NCI-H524 treated with DMSO at 0.1 percent for 48 hours (cell line): ENCODE data around the gene KRTAP19-2.
"Not testable (repeated sequence)": the region's sequence is repeated elsewhere in the genome, so short reads cannot be mapped to it uniquely, and the experiment has no call there.

ENCODE experiments used
- DNase-seq: peaks from one replicate; lab custom pipeline; 2025; lab: John Stamatoyannopoulos, UW

Gene KRTAP19-2, protein sequence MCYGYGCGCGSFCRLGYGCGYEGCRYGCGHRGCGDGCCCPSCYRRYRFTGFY

GRCh38 chr21:30487336-30487735, at the start of gene KRTAP19-2:
KRTAP19-2 (minus strand) TSS chr21:30487436; CDS start chr21:30487348, 88 bp downstream.
- no peak for DNase-seq

DNA sequence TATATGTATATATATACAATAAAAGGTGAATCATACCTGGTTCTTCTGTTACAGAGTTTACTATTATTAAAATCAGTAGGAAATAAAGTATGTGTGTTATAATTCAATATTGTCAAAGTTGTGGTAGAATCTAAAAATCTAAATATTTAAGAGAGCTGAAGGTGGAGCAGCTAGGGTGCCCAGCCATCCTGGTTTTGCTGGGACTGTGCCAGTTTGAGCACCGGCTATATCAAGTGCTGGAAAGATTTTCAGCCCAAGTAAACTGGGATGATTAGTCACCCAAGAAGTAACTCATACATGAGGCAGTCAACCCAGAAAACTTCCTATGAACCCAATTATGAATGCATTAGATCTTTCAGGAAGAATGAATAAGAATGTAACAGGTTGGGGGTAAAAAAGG, 31.6 kb upstream of the KRTAP19-2 start:
- DNase-seq: no peak

- no peak for DNase-seq
Measured at GRCh38 chr21:30515681-30516080, 28.4 kb upstream of the KRTAP19-2 start.

GRCh38 chr21:30505621-30506205, 18.5 kb upstream of the KRTAP19-2 start:
- DNase-seq: not testable (repeated sequence)

DNA sequence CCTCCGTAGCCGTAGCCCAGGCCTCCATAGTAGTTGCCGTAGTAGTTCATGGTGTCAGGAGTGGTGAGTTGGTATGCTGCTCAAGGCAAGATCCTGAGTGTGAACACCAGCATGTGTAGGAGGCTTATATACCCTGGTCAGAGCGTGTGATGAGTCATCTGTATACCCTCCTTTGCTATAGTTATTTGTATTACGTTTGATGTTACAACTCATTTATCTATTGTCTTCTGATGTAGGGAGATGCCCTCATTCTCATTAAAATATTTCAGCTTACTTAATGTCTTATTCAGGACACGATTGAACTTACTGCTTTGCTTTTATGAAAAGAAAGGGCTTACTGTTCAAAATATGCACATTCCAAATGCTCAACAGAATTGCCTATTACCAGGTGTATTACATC, 14.8 kb upstream of the KRTAP19-2 start, which contains the start of gene KRTAP19-5:
TSS of gene KRTAP19-5 (minus strand) at position 101 of the 400 bp plus-strand sequence. CDS start at position 50, 51 bp downstream.
- no peak for DNase-seq

GRCh38 chr21:30497065-30497464, 9.8 kb upstream of the KRTAP19-2 start, which contains the start of gene KRTAP19-4:
KRTAP19-4 (minus strand) TSS chr21:30497165; CDS start chr21:30497110, 55 bp downstream.
- no peak for DNase-seq

- no peak for DNase-seq
Measured at GRCh38 chr21:30491963-30492428, 4.8 kb upstream of the KRTAP19-2 start, which contains the start of gene KRTAP19-3. KRTAP19-3 (minus strand) TSS chr21:30492013; CDS start chr21:30491957, 56 bp downstream.

DNA sequence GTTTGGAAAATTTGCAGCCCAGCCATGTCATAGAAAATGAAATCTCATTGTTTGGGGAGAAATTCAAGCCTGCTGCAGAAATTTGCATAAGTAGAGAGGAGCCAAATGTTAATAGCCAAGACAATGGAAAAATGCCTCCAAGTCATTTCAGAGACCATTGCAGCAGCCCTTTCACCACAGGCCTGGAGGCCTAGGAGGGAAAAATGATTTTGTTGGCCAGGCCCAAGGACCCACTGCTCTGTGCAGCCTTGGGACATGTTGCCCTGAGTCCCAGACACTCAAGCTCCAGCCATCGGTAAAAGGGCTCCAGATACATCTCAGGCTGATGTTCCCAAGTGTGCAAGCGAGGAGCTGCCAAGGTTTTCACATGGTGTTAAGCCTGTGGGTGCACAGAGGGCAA, 1.1 kb downstream of the KRTAP19-2 start:
- DNase-seq: no peak

DNA sequence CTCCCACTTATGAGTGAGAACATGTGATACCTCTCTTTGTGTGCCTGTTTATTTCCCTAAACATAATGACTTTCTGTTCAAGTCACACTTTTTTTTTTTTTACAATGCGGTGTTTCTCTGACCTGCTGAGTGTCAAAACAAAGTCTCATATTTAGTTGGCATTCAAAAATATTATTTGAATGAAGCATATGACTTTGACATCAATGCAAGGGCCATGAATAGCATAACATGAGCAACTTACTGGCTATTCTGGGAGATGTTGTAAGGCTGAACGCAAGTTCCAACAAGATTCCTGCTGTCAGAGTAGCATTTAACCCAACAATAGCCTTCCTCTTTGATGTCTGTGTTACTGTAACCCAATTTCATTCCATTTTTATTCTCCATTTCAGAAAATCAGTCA, 5.1 kb downstream of the KRTAP19-2 start:
- DNase-seq: no peak

GRCh38 chr21:30480145-30480544, 7.1 kb downstream of the KRTAP19-2 start, which contains the start of gene KRTAP19-1:
KRTAP19-1 (minus strand) TSS chr21:30480367; CDS start chr21:30480317, 50 bp downstream.
- DNase-seq: no peak

DNA sequence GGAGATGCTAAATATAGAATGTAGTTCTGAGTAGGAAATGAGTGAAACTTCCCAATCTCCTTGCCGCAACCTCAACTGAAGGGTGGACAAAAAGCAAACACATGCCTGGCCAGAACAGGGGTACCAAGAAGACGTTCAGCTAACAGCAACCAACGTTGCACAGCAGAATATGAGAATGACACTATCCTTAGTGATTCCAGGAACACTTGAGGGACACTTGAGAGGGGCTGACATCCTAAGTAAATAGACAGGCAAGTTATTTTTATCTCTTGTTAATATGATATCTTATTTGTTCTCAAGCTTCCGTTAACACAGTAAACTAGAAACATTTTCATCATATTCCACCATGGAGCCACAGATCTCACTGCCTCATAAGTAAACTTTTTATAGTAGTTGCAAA, 8.0 kb downstream of the KRTAP19-2 start:
- no peak for DNase-seq

DNA sequence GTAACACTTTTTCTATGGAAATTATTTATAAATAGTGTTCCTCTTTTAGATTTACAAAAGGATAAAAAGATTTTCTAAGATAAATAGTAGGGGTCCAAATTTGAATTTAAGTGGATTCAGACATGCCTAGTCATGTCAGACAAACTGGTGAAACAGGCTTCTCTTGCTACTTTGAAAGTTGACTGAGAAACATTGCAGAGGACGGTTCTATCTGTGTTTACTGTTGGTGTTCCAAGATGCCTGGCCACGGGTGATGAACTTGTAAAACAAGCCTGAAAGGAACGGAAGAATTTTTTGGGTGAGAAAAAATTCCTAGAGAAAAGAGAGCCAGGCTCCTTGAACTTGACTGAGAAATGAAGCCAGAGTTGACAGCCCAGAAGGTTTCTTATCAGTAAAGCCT, 9.2 kb downstream of the KRTAP19-2 start:
- no peak for DNase-seq

DNA sequence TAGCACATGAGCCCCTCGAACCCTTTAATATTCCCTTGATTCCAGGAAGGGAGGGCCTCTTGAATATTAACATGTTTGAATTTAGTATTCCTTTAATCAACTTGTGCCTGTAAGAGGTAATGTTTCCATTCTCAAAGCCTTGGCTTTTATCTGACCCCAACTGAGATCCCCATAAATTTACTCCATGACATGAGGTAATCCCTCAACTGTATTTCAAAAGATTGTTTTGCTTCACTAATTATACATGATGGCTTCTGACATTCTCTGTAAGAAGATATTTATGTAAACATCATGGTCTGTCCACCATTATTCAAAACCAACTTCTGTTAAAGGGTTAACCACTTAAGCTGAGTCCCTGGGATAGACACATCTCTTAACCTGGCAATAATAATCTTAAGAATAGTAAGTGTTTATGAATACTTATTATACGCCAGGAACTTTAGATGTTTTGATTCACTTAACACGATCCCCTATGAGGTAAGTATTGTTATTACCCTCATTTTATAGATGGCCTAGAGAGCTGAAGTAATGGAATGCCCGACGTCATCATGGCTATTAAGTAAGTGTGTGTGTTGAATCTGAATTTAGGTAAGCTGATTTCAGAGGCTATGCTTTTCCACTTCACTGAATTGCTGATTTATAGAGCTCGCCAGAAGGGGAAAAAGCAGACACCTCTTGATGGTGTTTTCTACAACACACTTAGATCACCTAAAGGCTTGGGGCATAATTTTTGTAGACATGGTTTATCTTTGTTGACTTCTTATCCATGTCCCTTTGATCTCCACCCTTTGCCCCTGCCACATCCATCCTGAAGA, 18.1 kb downstream of the KRTAP19-2 start:
- no peak for DNase-seq

DNA sequence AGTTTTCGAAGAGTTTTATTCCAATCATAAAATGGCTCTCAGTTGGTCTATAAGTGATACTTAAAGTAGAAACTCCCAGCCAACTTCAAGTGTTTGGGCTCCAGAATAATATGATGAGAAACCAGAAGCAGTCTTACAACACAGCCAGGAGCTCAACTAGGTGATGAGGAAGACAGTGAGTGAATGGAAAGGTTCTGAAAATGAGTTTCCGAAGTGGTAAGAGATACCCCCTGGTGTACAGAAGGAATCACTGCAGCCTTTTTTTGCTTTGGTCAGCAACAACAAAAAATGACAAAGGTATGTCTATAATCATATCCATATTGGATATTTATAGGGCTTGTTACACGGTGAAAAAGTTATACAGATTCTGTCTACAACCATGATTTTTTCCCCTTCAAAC, 23.5 kb downstream of the KRTAP19-2 start:
- DNase-seq: peak; percentile 0

GRCh38 chr21:30448514-30448913, 38.7 kb downstream of the KRTAP19-2 start:
- no peak for DNase-seq

GRCh38 chr21:30447056-30447455, 40.2 kb downstream of the KRTAP19-2 start:
- DNase-seq: no peak

GRCh38 chr21:30444204-30444603, 43.0 kb downstream of the KRTAP19-2 start:
- DNase-seq: no peak

DNA sequence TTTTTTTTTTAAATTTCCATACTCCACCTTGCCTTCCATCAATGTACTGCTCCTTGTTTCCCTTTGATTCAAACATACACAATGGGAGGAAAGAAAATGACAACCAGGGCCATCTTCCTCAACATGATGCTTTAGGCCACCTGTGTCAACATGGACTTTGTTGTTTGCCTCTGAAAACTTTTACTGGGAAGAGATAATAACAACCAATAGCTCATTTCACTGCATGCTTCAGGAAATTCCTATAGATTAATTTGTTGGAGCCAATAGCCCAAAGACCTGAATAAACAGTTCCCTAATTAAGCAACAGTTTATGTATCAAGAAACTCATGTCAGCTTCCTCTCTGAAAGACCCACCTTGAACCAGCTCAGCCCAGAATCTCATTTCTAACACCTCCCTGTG, 44.0 kb downstream of the KRTAP19-2 start:
- DNase-seq: no peak

DNA sequence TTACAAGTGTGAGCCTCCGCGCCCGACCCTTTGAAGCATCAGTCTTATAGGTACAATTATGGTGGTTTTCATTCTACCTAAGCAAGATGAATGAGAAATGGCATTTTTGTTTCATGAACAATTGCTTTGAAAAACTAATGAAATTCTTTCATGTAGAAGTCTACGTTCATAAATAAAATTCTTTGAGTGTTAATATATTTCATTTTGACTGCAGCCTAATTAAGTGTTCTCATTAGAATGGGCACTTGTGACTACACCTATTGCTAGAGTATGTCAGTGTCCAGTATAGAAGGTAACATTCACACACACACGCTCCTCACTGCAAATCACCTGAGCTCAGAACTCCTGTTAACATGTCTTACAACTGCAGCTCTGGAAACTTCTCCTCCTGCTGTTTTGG, 47.3 kb downstream of the KRTAP19-2 start, which contains the start of gene KRTAP15-1:
TSS of gene KRTAP15-1 (plus strand) at position 301 of the 400 bp plus-strand sequence. CDS start at position 354, 53 bp downstream.
- DNase-seq: no peak
